ENCODE data around the gene LRRC36. TPM values are rescaled to one million over a fixed set of nuclear protein-coding genes. Genes with fewer than 3 reads are reported as not detected.

The LRRC36 gene
- polyA plus RNA-seq, 1 donor (not counting 4 experiments of a cell fraction or from before 2014, with no cell fraction given), result not detected

- H4K20me1 ChIP-seq (ENCODE audit: control insufficient read depth, extremely low read depth, insufficient read depth, low read length), result no peaks in the 10 kb centered on the region
- H2AFZ ChIP-seq (ENCODE audit: control insufficient read depth, low read length), result no peak overlapping the region
- peaks cover 27% of the 10 kb centered on the region for H3K4me1 ChIP-seq (ENCODE audit: control insufficient read depth, extremely low read depth, insufficient read depth, low read length)
- peak overlapping the region; percentile 20 for H3K4me2 ChIP-seq (ENCODE audit: control insufficient read depth, extremely low read depth, insufficient read depth, low read depth, low read length)
- no peak for DNase-seq (ENCODE audit: low read depth, low spot score)
- peak overlapping the region; percentile 33 for H3K9ac ChIP-seq (ENCODE audit: control insufficient read depth, extremely low read depth, insufficient read depth, low read length)
- no peaks in the 10 kb centered on the region for H3K36me3 ChIP-seq (ENCODE audit: control insufficient read depth in 2 of 2, extremely low read depth in 1 of 2, insufficient read depth in 2 of 2, low read length in 2 of 2)
- dilution Hi-C loops (cut with MboI; ENCODE audit: extremely low pct_ligation_motif_present, low sequenced_read_pairs), result no loop called here
- peak overlapping the region; percentile 40 for H3K27ac ChIP-seq (ENCODE audit: control insufficient read depth, insufficient read depth, low read length)
- no peak overlapping the region for H3K4me3 ChIP-seq (ENCODE audit: control insufficient read depth in 2 of 3, extremely low read depth in 1 of 3, insufficient read depth in 2 of 3, low read depth in 1 of 3, low read length in 3 of 3)
- no peaks in the 10 kb centered on the region for H3K9me3 ChIP-seq (ENCODE audit: control insufficient read depth, low read depth, low read length)
- peaks cover 22% of the 10 kb centered on the region for H3K27me3 ChIP-seq (ENCODE audit: control insufficient read depth, extremely low read depth, insufficient read depth, low read length)
- H3K79me2 ChIP-seq (ENCODE audit: control insufficient read depth, insufficient read depth, low read length), result no peaks in the 10 kb centered on the region
- FAIRE-seq, result peak; percentile 13
- TF ChIP-seq EZH2 (IDR thresholded peaks at IDR 0.05; ENCODE audit: low read length) (no peak), CTCF (optimal IDR thresholded peaks at IDR 0.05 in 1 of 3, IDR thresholded peaks at IDR 0.05 in 1 of 3, conservative IDR thresholded peaks at IDR 0.05 in 1 of 3; ENCODE audit: extremely low read depth in 1 of 3, insufficient read depth in 2 of 3, low read length in 3 of 3) (no peak)
- no peaks in the 10 kb centered on the region for H3K9me1 ChIP-seq (ENCODE audit: control insufficient read depth, extremely low read depth, insufficient read depth, low read length)
These were observed 69.8 kb downstream of the LRRC36 start for GRCh38 chr16:67396159-67397035.

- Histone ChIP-seq H3K79me2 (ENCODE audit: control insufficient read depth, insufficient read depth, low read length) (no peaks in the 10 kb centered on the region), H3K27me3 (ENCODE audit: control insufficient read depth, extremely low read depth, insufficient read depth, low read length) (peaks cover 18% of the 10 kb centered on the region), H3K9me3 (ENCODE audit: control insufficient read depth, low read depth, low read length) (no peaks in the 10 kb centered on the region), H4K20me1 (ENCODE audit: control insufficient read depth, extremely low read depth, insufficient read depth, low read length) (no peaks in the 10 kb centered on the region), H3K4me2 (ENCODE audit: control insufficient read depth, extremely low read depth, insufficient read depth, low read depth, low read length) (peak overlapping the region; percentile 20), H2AFZ (ENCODE audit: control insufficient read depth, low read length) (no peak overlapping the region), H3K4me1 (ENCODE audit: control insufficient read depth, extremely low read depth, insufficient read depth, low read length) (peaks cover 27% of the 10 kb centered on the region), H3K36me3 (ENCODE audit: control insufficient read depth in 2 of 2, extremely low read depth in 1 of 2, insufficient read depth in 2 of 2, low read length in 2 of 2) (no peaks in the 10 kb centered on the region), H3K9ac (ENCODE audit: control insufficient read depth, extremely low read depth, insufficient read depth, low read length) (peak overlapping the region; percentile 33), H3K4me3 (ENCODE audit: control insufficient read depth in 2 of 3, extremely low read depth in 1 of 3, insufficient read depth in 2 of 3, low read depth in 1 of 3, low read length in 3 of 3) (no peak overlapping the region), H3K9me1 (ENCODE audit: control insufficient read depth, extremely low read depth, insufficient read depth, low read length) (no peaks in the 10 kb centered on the region), H3K27ac (ENCODE audit: control insufficient read depth, insufficient read depth, low read length) (peak overlapping the region; percentile 40)
- FAIRE-seq (no peak), DNase-seq (ENCODE audit: low read depth, low spot score) (no peak)
- dilution Hi-C loops (cut with MboI; ENCODE audit: extremely low pct_ligation_motif_present, low sequenced_read_pairs), result no loop called here
- TF ChIP-seq CTCF (optimal IDR thresholded peaks at IDR 0.05 in 1 of 3, IDR thresholded peaks at IDR 0.05 in 1 of 3, conservative IDR thresholded peaks at IDR 0.05 in 1 of 3; ENCODE audit: extremely low read depth in 1 of 3, insufficient read depth in 2 of 3, low read length in 3 of 3), result no peak
- TF ChIP-seq EZH2 (IDR thresholded peaks at IDR 0.05; ENCODE audit: low read length), result no peak
These were observed 70.6 kb downstream of the LRRC36 start for GRCh38 chr16:67397036-67397801.

Measured in keratinocyte (primary cell).